ENCODE data around the gene CDY1.
"Not testable (repeated sequence)": the region's sequence is repeated elsewhere in the genome, so short reads cannot be mapped to it uniquely, and the experiment has no call there.

CDY1 gene, protein sequence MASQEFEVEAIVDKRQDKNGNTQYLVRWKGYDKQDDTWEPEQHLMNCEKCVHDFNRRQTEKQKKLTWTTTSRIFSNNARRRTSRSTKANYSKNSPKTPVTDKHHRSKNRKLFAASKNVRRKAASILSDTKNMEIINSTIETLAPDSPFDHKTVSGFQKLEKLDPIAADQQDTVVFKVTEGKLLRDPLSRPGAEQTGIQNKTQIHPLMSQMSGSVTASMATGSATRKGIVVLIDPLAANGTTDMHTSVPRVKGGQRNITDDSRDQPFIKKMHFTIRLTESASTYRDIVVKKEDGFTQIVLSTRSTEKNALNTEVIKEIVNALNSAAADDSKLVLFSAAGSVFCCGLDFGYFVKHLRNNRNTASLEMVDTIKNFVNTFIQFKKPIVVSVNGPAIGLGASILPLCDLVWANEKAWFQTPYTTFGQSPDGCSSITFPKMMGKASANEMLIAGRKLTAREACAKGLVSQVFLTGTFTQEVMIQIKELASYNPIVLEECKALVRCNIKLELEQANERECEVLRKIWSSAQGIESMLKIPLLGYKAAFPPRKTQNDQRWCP

DNA sequence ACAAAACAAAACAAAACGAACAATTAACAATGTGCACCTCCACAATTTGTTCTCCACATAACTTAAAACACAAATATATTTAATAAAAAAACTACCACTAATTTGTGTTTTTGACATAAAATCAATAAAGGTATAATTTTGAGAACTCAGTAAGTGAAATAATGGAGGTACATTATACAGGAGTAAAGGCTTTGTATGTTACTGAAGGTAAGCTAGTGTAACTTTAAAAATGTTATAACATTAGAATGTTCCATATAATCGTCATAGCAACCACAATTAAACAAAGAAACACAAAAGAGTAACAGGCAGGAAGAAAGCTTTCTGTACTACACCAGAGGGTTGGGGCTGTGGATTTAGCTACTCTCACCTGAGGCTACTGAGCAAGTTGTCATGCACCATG, at the start of gene CDY1:
Gene CDY1 (plus strand): TSS at position 301 of the 400 bp plus-strand sequence. CDS start 326 bp downstream, outside the sequence.
- not testable (repeated sequence) for H3K27me3 Mint-ChIP-seq, ATAC-seq, DNase-seq, H3K27ac Mint-ChIP-seq, H3K4me1 Mint-ChIP-seq, H3K9me3 Mint-ChIP-seq, H3K4me3 Mint-ChIP-seq

DNA sequence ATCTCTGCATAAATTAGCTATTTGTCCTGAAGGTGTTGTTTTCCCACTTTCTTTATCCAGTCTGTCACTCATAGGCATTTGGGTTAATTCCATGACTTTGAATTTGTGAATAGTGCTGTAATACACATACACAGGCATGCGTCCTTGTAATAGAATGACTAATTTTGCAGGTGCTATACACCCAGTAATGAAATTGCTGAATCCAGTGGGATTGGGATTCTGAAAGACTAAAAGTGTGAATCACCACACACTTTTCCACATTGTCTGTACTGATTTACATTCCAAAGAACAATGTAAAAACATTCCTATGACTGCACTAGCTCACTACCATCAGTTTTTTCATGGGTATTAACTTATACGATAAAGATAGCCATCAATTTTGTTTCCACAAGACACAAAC, 28.6 kb upstream of the CDY1 start:
- H3K4me1 Mint-ChIP-seq, ATAC-seq, H3K9me3 Mint-ChIP-seq, H3K27ac Mint-ChIP-seq, H3K4me3 Mint-ChIP-seq, DNase-seq, H3K27me3 Mint-ChIP-seq: not testable (repeated sequence)

- DNase-seq, H3K4me3 Mint-ChIP-seq, H3K4me1 Mint-ChIP-seq, H3K27ac Mint-ChIP-seq, ATAC-seq, H3K27me3 Mint-ChIP-seq, H3K9me3 Mint-ChIP-seq: not testable (repeated sequence)
These were observed 1.7 kb upstream of the CDY1 start for GRCh38 chrY:25620209-25620608.

- not testable (repeated sequence) for H3K9me3 Mint-ChIP-seq, H3K27me3 Mint-ChIP-seq, H3K27ac Mint-ChIP-seq, ATAC-seq, DNase-seq, H3K4me1 Mint-ChIP-seq, H3K4me3 Mint-ChIP-seq
These were observed 4.6 kb downstream of the CDY1 start for GRCh38 chrY:25626524-25626923.

- not testable (repeated sequence) for H3K4me1 Mint-ChIP-seq, H3K4me3 Mint-ChIP-seq, H3K27ac Mint-ChIP-seq, H3K9me3 Mint-ChIP-seq, DNase-seq, H3K27me3 Mint-ChIP-seq, ATAC-seq
These were observed 8.6 kb downstream of the CDY1 start for GRCh38 chrY:25630383-25631112.

GRCh38 chrY:25639852-25640251, 17.9 kb downstream of the CDY1 start:
- not testable (repeated sequence) for H3K27ac Mint-ChIP-seq, DNase-seq, H3K9me3 Mint-ChIP-seq, H3K4me3 Mint-ChIP-seq, H3K27me3 Mint-ChIP-seq, ATAC-seq, H3K4me1 Mint-ChIP-seq

DNA sequence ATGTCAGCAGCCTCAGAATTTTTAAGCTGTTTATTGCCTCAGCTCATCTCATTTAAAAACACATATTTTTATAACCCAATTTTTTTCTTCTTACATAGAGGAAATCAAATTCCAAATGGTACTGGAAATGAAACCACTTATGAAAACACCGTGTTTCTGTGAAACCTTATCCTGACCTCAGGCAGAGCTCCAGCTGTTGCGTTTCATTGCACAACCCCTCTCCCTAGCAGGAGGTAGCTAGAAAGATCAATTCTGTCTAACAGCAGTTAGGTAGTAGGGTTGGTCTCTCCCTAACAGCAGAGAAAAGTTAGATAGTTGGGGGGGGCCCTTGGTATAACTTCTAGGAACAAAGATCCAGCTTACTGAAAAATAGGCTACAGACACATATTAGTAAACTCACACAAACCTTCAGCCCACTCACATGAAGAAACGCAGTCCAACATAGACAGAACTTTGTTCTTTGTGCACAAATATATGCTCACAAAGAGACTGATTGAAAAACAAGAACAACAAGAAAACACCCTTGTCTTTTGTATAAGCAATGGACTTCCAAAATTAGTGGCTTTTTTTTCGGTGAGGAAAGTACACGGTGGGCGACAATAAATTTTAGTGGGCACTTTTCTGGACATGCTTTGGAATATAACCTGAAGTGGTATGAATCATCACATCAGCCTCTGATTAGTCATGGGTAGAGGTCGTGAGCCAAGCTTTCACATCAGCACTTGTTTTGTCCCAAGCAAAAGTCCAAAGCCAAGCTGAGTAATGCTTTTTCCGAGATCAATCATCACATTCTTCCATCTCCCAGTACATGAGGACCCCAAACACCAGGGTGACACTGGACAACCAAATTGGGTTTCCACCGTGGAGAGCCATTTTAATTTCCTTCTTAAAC, 21.4 kb downstream of the CDY1 start:
- not testable (repeated sequence) for DNase-seq, H3K9me3 Mint-ChIP-seq, H3K4me3 Mint-ChIP-seq, H3K27me3 Mint-ChIP-seq, ATAC-seq, H3K27ac Mint-ChIP-seq, H3K4me1 Mint-ChIP-seq

Data from stimulated activated naive CD8-positive, alpha-beta T cell treated with anti-CD3 and anti-CD28 coated beads, Interleukin-15, amount 100 ng/mL, for 72 hours (primary cell).